ENCODE data around the gene LRRC28.

Gene LRRC28

DNA sequence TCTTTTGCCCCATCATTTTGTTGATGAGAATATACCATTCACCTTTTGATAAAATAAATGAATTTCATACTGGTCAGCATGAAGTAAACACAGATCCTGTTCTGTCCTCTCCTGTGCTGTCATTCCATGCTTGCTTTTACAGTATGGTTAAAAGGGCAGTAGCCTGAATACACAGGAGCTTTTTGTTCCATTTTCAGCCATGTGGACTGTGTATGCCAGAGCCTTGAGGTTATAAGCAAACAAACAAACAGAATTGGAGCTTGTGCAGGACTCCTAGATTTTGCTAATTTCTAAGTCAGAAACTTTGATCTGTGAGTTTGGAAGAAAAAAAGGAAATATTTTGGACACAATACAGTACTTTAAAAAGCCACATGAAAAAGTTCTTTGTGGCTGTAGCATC, 91.9 kb downstream of the LRRC28 start:
- DNase-seq (ENCODE audit: low spot score): peak; percentile 16

DNA sequence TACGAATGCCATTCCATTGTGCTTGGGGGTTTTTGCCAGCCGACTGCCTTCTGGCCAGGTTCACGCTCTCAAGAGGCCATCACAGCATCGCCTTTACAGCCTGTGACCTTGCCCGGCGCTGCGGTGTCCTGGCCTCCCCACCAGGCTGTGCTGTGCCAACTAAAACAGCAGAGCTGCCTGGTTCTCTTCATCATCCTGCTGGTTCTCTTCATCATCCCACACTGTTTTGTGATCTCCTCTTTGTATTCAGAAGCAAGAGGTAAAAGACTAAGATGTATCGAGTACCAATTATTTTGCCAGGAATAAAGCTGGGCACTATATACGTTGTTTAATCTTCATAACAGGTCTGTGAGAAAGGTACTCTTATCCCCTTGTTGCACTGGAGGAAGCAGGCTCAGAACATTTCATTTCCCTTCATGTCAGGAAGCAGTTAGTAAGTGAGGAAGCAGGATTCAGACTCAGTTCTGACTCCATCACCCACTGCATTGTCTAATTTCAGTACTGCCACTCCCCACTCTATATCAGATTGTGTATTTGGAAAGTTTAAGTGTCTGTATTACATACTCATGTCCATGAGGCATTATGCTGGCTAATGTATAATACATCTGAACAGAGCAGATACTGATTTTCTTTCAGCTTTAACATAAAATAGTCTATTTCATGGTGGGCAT, 92.7 kb downstream of the LRRC28 start:
- DNase-seq (ENCODE audit: low spot score): peak; percentile 53

DNA sequence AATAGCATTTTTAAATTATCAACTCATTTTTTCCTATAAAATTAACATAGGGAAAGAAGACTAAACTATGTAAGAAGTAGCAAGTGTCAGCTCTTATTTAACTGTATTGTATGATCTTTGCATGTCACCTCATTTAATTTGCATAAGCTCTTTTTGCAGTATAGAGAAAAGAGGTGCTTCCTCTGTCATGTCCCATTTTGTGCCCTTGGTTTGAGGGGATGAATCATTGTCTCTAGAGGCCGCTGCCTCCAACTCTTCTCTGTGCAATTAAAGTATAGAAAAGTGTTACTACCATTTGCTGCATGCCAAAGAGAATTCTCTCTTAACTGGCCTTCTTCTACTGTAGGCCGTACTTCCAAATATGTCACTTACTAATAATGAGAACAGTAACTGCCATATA, 93.4 kb downstream of the LRRC28 start:
- DNase-seq (ENCODE audit: low spot score): no peak

DNA sequence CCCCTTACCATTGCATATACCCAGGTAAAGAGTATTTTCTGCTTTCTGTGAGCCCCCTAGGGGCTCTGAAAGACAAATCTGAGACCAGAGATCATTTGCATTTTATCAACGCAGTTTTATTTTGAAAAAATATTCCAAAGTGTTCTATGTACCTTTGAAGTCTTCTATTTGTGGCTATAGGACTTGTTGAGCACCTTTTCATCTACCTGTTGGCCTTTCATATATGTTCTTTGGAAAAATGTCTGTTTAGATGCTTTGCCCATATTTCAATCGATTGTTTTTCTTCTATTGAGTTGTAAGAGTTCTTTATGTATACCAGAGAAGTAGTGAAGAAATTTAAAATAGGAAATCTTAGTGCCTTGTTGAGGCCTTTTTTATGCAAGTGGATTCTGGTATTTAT, 94.0 kb downstream of the LRRC28 start:
- DNase-seq (ENCODE audit: low spot score): no peak

DNA sequence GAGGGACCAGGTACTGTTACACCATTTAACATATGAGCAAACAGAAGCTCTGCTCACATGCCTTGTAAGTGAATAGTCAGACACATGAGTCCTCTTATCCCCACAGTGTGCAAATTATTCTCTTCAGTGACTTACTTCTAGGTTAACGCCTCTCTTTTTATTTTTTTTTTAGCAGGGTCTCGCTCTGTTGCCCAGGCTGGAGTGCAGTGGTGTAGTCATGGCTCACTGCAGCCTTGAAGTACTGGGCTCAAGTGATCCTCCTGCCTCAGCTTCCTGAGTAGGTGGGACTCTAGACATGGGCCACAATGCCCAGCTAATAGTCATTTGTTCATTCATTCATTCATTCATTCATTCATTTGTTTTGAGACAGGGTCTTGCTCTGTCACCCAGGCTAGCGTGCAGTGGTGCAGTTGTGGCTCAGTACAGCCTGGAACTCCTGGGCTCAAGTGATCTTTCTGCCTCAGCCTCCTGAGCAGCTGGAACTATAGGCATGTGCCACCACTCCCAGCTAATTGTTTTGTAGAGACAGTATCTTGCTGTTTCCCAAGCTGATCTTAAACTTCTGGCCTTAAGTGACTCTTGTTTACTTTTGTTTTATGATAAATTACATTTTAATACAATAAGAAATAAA, 94.7 kb downstream of the LRRC28 start:
- no peak for DNase-seq (ENCODE audit: low spot score)

- DNase-seq (ENCODE audit: low spot score): no peak
These were observed 96.3 kb downstream of the LRRC28 start for GRCh38 chr15:99347574-99347973.

GRCh38 chr15:99348412-99348811, 97.1 kb downstream of the LRRC28 start:
- no peak for DNase-seq (ENCODE audit: low spot score)

- no peak for DNase-seq (ENCODE audit: low spot score)
These were observed 99.1 kb downstream of the LRRC28 start for GRCh38 chr15:99350408-99350807.

GRCh38 chr15:99359769-99360168, 108.5 kb downstream of the LRRC28 start:
- no peak for DNase-seq (ENCODE audit: low spot score)

DNA sequence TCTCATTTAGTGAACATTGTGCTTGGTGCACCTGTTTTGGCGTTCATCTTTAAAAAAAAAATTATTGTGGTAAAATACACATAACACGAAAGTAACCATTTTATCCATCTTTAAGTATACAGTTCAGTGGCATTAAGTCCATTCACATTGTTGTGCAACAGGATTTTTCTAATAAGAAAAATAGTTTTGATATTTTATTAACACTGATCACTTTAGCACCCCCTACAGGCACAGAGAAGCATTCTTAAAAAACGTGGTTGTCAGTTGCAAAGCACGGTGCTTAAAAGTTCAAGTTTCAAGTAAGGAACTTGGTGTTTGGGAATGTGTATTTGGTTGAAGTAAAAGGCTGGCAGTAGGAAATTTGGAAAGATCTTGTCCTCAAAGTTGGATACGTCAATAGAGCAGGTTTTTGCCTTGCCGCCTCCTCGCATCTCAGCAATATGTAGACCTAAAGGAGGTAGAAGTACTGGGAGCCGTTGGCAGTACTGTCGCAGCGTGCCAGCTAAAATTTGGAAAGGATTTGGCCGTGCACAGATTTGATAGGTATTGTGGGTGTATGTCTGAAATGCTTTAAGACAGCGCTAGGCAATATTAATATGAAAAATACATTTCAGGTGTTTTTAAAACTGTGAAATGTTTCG, 110.4 kb downstream of the LRRC28 start:
- DNase-seq (ENCODE audit: low spot score): no peak

DNA sequence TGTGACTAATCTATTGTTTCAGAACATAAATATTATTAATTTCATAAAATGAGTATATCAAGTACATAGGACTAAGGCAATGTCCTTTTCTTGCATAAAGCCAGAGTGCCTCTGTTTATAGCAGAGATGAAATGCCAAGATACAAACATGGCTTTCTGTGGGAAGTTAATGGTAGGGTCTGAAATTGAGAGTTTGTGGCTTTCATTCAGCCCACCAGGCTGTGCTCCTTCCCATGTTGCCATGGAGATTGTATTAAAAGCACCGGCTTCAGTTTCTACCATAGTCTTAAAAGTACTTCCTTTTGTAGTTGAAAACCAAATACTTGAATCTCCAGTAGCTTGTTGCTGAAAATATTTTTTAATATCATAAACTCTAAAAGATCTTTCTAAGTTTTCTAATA, 114.0 kb downstream of the LRRC28 start:
- no peak for DNase-seq (ENCODE audit: low spot score)

DNA sequence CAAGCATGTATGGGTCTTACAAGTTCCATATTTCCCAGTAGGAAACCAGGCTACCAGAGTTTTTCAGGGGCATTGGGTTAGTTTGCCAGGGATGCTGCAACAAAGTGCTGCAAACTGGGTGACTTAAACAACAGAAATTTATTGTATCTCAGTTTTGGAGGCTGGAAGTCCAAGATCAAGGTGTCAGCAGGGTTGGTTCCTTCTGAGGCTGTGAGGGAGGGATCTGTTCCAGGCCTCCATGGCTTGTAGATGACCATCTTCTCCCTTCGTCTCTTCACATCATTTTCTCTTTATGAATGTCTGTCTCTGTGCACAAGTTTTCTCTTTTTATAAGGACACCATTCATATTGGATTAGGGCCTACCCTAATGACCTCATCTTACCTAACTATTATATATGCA, 114.7 kb downstream of the LRRC28 start:
- no peak for DNase-seq (ENCODE audit: low spot score)

GRCh38 chr15:99368743-99369142, 117.5 kb downstream of the LRRC28 start:
- no peak for DNase-seq (ENCODE audit: low spot score)

DNA sequence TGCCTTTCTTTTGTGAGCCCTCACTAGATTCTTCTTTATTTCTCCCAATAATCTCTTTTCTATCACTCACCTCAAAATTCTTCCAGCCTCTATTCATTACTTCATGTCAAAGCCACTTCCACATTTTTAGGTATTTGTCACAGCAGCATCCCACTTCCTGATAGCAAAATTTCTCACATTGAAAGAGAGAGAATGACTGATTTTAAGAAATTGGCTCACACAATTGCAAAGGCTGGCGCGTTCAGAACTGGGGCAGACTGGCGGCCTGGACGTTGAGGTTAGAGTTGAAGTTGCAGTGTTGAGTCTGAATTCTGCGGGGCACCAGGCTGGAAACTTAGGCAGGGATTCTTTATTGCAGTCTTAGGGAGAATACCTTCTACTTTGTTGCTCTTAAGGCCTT, 117.9 kb downstream of the LRRC28 start:
- no peak for DNase-seq (ENCODE audit: low spot score)

DNA sequence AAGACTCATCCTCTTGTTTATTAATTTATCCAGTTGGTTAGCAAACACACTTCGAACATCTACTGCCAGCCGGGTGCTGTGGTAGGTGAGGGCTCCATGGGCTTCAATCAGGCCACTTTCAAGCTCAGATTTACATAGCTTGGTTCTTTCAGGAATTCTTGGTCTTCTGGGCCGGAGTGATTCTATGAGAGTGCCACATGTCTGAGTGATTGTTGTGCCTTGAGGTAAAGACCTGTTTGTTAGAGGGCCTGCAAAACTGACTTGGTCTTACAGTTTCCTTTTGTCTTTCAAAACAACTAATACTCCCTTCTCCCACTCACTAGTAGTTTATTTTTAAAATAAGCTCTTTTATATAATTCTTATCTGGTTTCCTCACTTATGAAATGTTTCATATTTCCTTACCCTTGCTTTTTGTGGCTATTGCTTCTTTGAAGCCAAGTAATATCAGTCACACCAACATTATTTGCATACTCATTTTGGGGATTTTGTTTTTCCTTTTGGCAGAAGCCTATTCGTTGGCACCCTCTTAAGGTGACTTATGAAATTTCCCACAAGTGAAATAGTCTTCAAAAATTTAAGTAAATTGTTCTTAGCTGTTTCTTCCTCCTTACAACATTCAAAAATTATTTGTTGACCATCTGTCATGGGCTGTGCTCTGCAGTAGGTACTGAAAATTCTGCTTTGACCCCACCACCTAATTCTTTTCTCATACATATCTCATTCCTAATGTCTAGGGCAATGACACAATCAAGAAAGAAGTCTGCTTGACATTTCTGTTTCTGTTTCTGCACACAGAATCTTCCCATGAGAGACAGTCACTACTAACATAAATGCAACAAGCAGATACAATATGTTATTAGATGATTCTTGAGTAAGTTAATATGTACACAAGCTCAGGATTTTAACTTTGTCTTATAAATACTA, 120.2 kb downstream of the LRRC28 start:
- DNase-seq (ENCODE audit: low spot score): no peak

- no peak for DNase-seq (ENCODE audit: low spot score)
These were observed 133.9 kb downstream of the LRRC28 start for GRCh38 chr15:99385005-99385669.

DNA sequence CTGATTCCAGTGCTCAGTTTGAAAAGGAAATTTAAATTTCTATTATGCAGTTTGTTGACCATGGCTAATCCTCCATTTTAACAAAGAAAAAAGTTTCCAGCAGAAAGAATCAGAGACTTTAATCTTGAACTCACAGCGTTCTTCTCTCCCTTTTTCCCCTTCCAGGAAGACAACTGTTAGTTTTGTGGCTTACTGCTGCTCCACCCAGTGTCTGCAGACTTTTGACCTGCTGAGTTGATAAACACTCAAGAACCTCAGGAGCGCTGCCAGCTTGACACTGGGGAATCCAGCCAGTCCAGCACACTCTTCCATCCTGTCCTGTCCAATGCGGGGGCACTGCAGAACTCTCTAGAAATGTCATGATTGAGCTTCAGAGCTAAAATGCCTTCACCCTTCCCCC, 134.6 kb downstream of the LRRC28 start:
- no peak for DNase-seq (ENCODE audit: low spot score)

- no peak for DNase-seq (ENCODE audit: low spot score)
These were observed 135.1 kb downstream of the LRRC28 start for GRCh38 chr15:99386391-99386790.

GRCh38 chr15:99387421-99388168, 136.3 kb downstream of the LRRC28 start:
- no peak for DNase-seq (ENCODE audit: low spot score)

- DNase-seq (ENCODE audit: low spot score): no peak
These were observed 139.4 kb downstream of the LRRC28 start for GRCh38 chr15:99390667-99391066.

GRCh38 chr15:99393641-99394040, 142.4 kb downstream of the LRRC28 start:
- no peak for DNase-seq (ENCODE audit: low spot score)
